ENCODE measurements around the gene RPL23.

The RPL23 gene

GRCh38 chr17:38867968-38868816 lies 14.7 kb upstream of the RPL23 start:
- no peaks in the 10 kb centered on the region for H3K9me3 ChIP-seq (replicated peaks in 1 of 2; ENCODE audit: control insufficient read depth in 2 of 2, insufficient read depth in 1 of 2, low read depth in 1 of 2, low read length in 2 of 2)
- no peaks in the 10 kb centered on the region for H3K27me3 ChIP-seq (ENCODE audit: control insufficient read depth in 3 of 3, insufficient read depth in 3 of 3, low read depth in 1 of 3, low read length in 3 of 3)
- H3K4me3 ChIP-seq (ENCODE audit: low read length in 2 of 2): peak overlapping the region; percentile 84 to 98
- H3K36me3 ChIP-seq (replicated peaks in 1 of 2; ENCODE audit: control insufficient read depth in 2 of 2, insufficient read depth in 2 of 2, low read length in 2 of 2): peaks cover 0 to 7% of the 10 kb centered on the region in 2 donors
- no peak overlapping the region for H3K23ac ChIP-seq (ENCODE audit: low read depth, low read length, poor library complexity)
- DNase-seq (ENCODE audit: low spot score): no peak
- H2AK5ac ChIP-seq (ENCODE audit: low read depth, low read length): no peak overlapping the region
- H2BK15ac ChIP-seq (ENCODE audit: low read length): no peak overlapping the region
- H2AFZ ChIP-seq (ENCODE audit: low read length): peak overlapping the region; percentile 89
- H3K4ac ChIP-seq (ENCODE audit: low read length): no peak overlapping the region
- H3K18ac ChIP-seq (ENCODE audit: low read length): peak overlapping the region; percentile 16
- H4K8ac ChIP-seq (ENCODE audit: low read depth, low read length): no peak overlapping the region
- H3K27ac ChIP-seq (replicated peaks; ENCODE audit: low read length): peak overlapping the region; percentile 56
- no peak overlapping the region for H2BK12ac ChIP-seq (ENCODE audit: low read length)
- H3K4me1 ChIP-seq (ENCODE audit: control insufficient read depth in 2 of 2, insufficient read depth in 1 of 2, low read depth in 1 of 2, low read length in 2 of 2): peaks cover 9 to 12% of the 10 kb centered on the region in 2 donors
- H3K14ac ChIP-seq (ENCODE audit: low read length): no peak overlapping the region
- H2BK5ac ChIP-seq (ENCODE audit: low read length): no peak overlapping the region
- H3K79me1 ChIP-seq (ENCODE audit: low read depth, low read length): peaks cover 5% of the 10 kb centered on the region
- peak overlapping the region; percentile 58 for H3K4me2 ChIP-seq (ENCODE audit: insufficient read depth, low read length, poor library complexity, severe bottlenecking)
- WGBS, 2 donors (ENCODE audit: extremely low coverage in 2 of 2, insufficient read length in 2 of 2, insufficient replicate concordance in 1 of 2): no CpG with 5 or more reads among the region's 25 CpGs
- H4K91ac ChIP-seq (ENCODE audit: low read depth, low read length, poor library complexity): no peak overlapping the region
- H3K9ac ChIP-seq (ENCODE audit: low read depth, low read length, poor library complexity): no peak overlapping the region
- H2BK120ac ChIP-seq (ENCODE audit: low read depth, low read length): no peak overlapping the region

DNA sequence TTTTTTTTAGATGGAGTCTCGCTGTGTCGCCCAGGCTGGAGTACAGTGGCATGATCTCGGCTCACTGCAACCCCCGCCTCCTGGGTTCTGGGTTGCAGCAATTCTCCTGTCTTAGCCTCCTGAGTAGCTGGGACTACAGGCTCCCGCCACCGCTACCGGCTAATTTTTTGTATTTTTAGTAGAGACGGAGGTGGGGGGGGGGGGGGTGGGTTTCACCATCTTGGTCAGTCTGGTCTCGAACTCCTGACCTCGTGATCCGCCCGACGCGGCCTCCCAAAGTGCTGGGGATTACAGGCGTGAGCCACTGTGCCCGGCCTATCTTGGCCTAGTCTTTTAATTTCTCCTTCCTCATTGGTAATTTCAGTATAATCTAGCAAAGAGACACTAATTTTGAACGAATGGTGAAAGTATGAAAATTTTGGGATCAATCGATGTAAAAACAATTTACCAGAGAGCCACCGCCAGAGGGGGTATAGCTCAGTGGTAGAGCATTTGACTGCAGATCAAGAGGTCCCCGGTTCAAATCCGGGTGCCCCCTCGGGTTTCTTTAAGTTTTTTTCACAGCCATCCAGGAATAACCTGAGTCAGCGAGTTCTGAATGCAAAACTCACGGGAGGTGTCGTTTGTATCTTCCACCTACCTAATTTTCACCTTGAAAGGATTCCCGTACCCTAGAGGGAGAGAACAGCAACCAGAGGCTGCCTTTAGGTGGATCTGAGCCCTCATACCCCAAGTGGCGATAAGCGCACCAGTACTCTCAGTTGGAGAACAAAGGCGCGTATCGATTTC lies 13.9 kb upstream of the RPL23 start:
- no peak overlapping the region for H3K4ac ChIP-seq (ENCODE audit: low read length)
- peak overlapping the region; percentile 84 to 98 for H3K4me3 ChIP-seq (ENCODE audit: low read length in 2 of 2)
- peak overlapping the region; percentile 58 for H3K4me2 ChIP-seq (ENCODE audit: insufficient read depth, low read length, poor library complexity, severe bottlenecking)
- H3K18ac ChIP-seq (ENCODE audit: low read length): no peak overlapping the region
- peak overlapping the region; percentile 89 for H2AFZ ChIP-seq (ENCODE audit: low read length)
- H3K4me1 ChIP-seq (ENCODE audit: control insufficient read depth in 2 of 2, insufficient read depth in 1 of 2, low read depth in 1 of 2, low read length in 2 of 2): peaks cover 7 to 11% of the 10 kb centered on the region in 2 donors
- DNase-seq (ENCODE audit: low spot score): peak; percentile 76
- H2AK5ac ChIP-seq (ENCODE audit: low read depth, low read length): no peak overlapping the region
- no peak overlapping the region for H2BK120ac ChIP-seq (ENCODE audit: low read depth, low read length)
- no peak overlapping the region for H4K91ac ChIP-seq (ENCODE audit: low read depth, low read length, poor library complexity)
- H3K27me3 ChIP-seq (ENCODE audit: control insufficient read depth in 3 of 3, insufficient read depth in 3 of 3, low read depth in 1 of 3, low read length in 3 of 3): no peaks in the 10 kb centered on the region
- no peak overlapping the region for H2BK5ac ChIP-seq (ENCODE audit: low read length)
- H3K36me3 ChIP-seq (replicated peaks in 1 of 2; ENCODE audit: control insufficient read depth in 2 of 2, insufficient read depth in 2 of 2, low read length in 2 of 2): peaks cover 0 to 4% of the 10 kb centered on the region in 2 donors
- no peak overlapping the region for H2BK12ac ChIP-seq (ENCODE audit: low read length)
- no peak overlapping the region for H3K27ac ChIP-seq (replicated peaks; ENCODE audit: low read length)
- no CpG with 5 or more reads among the region's 31 CpGs for WGBS, 2 donors (ENCODE audit: extremely low coverage in 2 of 2, insufficient read length in 2 of 2, insufficient replicate concordance in 1 of 2)
- H3K23ac ChIP-seq (ENCODE audit: low read depth, low read length, poor library complexity): no peak overlapping the region
- no peak overlapping the region for H3K14ac ChIP-seq (ENCODE audit: low read length)
- peaks cover 5% of the 10 kb centered on the region for H3K79me1 ChIP-seq (ENCODE audit: low read depth, low read length)
- no peaks in the 10 kb centered on the region for H3K9me3 ChIP-seq (replicated peaks in 1 of 2; ENCODE audit: control insufficient read depth in 2 of 2, insufficient read depth in 1 of 2, low read depth in 1 of 2, low read length in 2 of 2)
- H3K9ac ChIP-seq (ENCODE audit: low read depth, low read length, poor library complexity): no peak overlapping the region
- no peak overlapping the region for H2BK15ac ChIP-seq (ENCODE audit: low read length)
- H4K8ac ChIP-seq (ENCODE audit: low read depth, low read length): no peak overlapping the region

- H2BK120ac ChIP-seq (ENCODE audit: low read depth, low read length): no peak overlapping the region
- no peak overlapping the region for H3K27ac ChIP-seq (replicated peaks; ENCODE audit: low read length)
- no peak overlapping the region for H3K4ac ChIP-seq (ENCODE audit: low read length)
- H3K4me1 ChIP-seq (ENCODE audit: control insufficient read depth in 2 of 2, insufficient read depth in 1 of 2, low read depth in 1 of 2, low read length in 2 of 2): peaks cover 0 to 2% of the 10 kb centered on the region in 2 donors
- H3K9ac ChIP-seq (ENCODE audit: low read depth, low read length, poor library complexity): no peak overlapping the region
- no peak overlapping the region for H4K8ac ChIP-seq (ENCODE audit: low read depth, low read length)
- H3K14ac ChIP-seq (ENCODE audit: low read length): no peak overlapping the region
- no peak overlapping the region for H3K23ac ChIP-seq (ENCODE audit: low read depth, low read length, poor library complexity)
- H3K4me3 ChIP-seq (ENCODE audit: low read length in 2 of 2): no peak overlapping the region
- no peaks in the 10 kb centered on the region for H3K79me1 ChIP-seq (ENCODE audit: low read depth, low read length)
- H2AK5ac ChIP-seq (ENCODE audit: low read depth, low read length): no peak overlapping the region
- no peak for DNase-seq (ENCODE audit: low spot score)
- H3K9me3 ChIP-seq (replicated peaks in 1 of 2; ENCODE audit: control insufficient read depth in 2 of 2, insufficient read depth in 1 of 2, low read depth in 1 of 2, low read length in 2 of 2): no peaks in the 10 kb centered on the region
- H3K27me3 ChIP-seq (ENCODE audit: control insufficient read depth in 3 of 3, insufficient read depth in 3 of 3, low read depth in 1 of 3, low read length in 3 of 3): no peaks in the 10 kb centered on the region
- H3K4me2 ChIP-seq (ENCODE audit: insufficient read depth, low read length, poor library complexity, severe bottlenecking): no peak overlapping the region
- no peaks in the 10 kb centered on the region for H3K36me3 ChIP-seq (replicated peaks in 1 of 2; ENCODE audit: control insufficient read depth in 2 of 2, insufficient read depth in 2 of 2, low read length in 2 of 2)
- no peak overlapping the region for H4K91ac ChIP-seq (ENCODE audit: low read depth, low read length, poor library complexity)
- no peak overlapping the region for H2BK15ac ChIP-seq (ENCODE audit: low read length)
- WGBS, 2 donors (ENCODE audit: extremely low coverage in 2 of 2, insufficient read length in 2 of 2, insufficient replicate concordance in 1 of 2): no CpG with 5 or more reads among the region's 11 CpGs
- no peak overlapping the region for H3K18ac ChIP-seq (ENCODE audit: low read length)
- peak overlapping the region; percentile 63 for H2AFZ ChIP-seq (ENCODE audit: low read length)
- no peak overlapping the region for H2BK5ac ChIP-seq (ENCODE audit: low read length)
- H2BK12ac ChIP-seq (ENCODE audit: low read length): no peak overlapping the region
Observed at GRCh38 chr17:38864636-38865398, 11.3 kb upstream of the RPL23 start.
